Activated CD4-positive, alpha-beta T cell treated with anti-CD3 and anti-CD28 coated beads for 4 hours (primary cell): ENCODE measurements around the gene UBL5.
"Not testable (repeated sequence)": the region's sequence is repeated elsewhere in the genome, so short reads cannot be mapped to it uniquely, and the experiment has no call there.

Experiments
- DNase-seq, 2 donors: peaks; one replicate each; pipeline ENCODE4 v3.0.0-alpha.2; 2020

UBL5 gene

GRCh38 chr19:9827289-9828238 lies at the start of gene UBL5:
TSS of gene UBL5 (plus strand) at chr19:9827918. CDS start at chr19:9828338, 420 bp downstream.
- DNase-seq: peak; percentile 87 to 88

- no peak for DNase-seq
Measured at GRCh38 chr19:9782338-9782737, 45.4 kb upstream of the UBL5 start.

- DNase-seq: not testable (repeated sequence)
Measured at GRCh38 chr19:9784163-9784496, 43.6 kb upstream of the UBL5 start.

- peak; percentile 99 for DNase-seq
Measured at GRCh38 chr19:9785367-9786331, 42.1 kb upstream of the UBL5 start.

- DNase-seq: no peak
Measured at GRCh38 chr19:9786342-9786741, 41.4 kb upstream of the UBL5 start.

- no peak for DNase-seq
Measured at GRCh38 chr19:9786819-9787218, 40.9 kb upstream of the UBL5 start.

GRCh38 chr19:9788604-9789003 lies 39.1 kb upstream of the UBL5 start:
- DNase-seq: not testable (repeated sequence)

- no peak for DNase-seq
Measured at GRCh38 chr19:9789066-9789465, 38.7 kb upstream of the UBL5 start.

- DNase-seq: not testable (repeated sequence)
Measured at GRCh38 chr19:9789579-9789978, 38.1 kb upstream of the UBL5 start.

GRCh38 chr19:9791073-9791367 lies 36.7 kb upstream of the UBL5 start:
- not testable (repeated sequence) for DNase-seq

GRCh38 chr19:9791552-9792205 lies 36.0 kb upstream of the UBL5 start:
- peak; percentile 98 to 99 for DNase-seq

- DNase-seq: peak; percentile 97 to 98
Measured at GRCh38 chr19:9792206-9793070, 35.3 kb upstream of the UBL5 start.

GRCh38 chr19:9793071-9793591 lies 34.6 kb upstream of the UBL5 start:
- DNase-seq: peak; percentile 64 to 73

GRCh38 chr19:9796113-9796773 lies 31.5 kb upstream of the UBL5 start:
- DNase-seq: peak; percentile 76 to 84

GRCh38 chr19:9797871-9798270 lies 29.8 kb upstream of the UBL5 start:
- DNase-seq: no peak

- DNase-seq: no peak
Measured at GRCh38 chr19:9799162-9799561, 28.6 kb upstream of the UBL5 start.

GRCh38 chr19:9801976-9802375 lies 25.7 kb upstream of the UBL5 start:
- DNase-seq: no peak

- DNase-seq: no peak
Measured at GRCh38 chr19:9806803-9807202, 20.9 kb upstream of the UBL5 start.

- DNase-seq: no peak
Measured at GRCh38 chr19:9808855-9809824, 18.6 kb upstream of the UBL5 start.

- no peak for DNase-seq
Measured at GRCh38 chr19:9811139-9811538, 16.6 kb upstream of the UBL5 start.
